Hepatocyte (in vitro differentiated cells): Measurements from ENCODE around the gene MAMSTR.
"Not testable (repeated sequence)": the region's sequence is repeated elsewhere in the genome, so short reads cannot be mapped to it uniquely, and the experiment has no call there.

Experiments used
- EZH2 ChIP-seq: fragments of 200-600 bp; sonication (generic); IDR thresholded peaks from 2 replicates; pipeline ENCODE4 v1.6.1; 2016; ENCODE audit warnings: antibody characterized with exemption, mild to moderate bottlenecking, borderline replicate concordance
- EZH2phosphoT487 ChIP-seq: fragments of 200-600 bp; sonication (generic); IDR thresholded peaks from one replicate; pipeline ENCODE4 v1.6.1; 2018; ENCODE audit warnings: antibody characterized with exemption, mild to moderate bottlenecking, low read depth, moderate library complexity; ENCODE audit not compliant: unreplicated experiment, severe bottlenecking
- TF ChIP-seq, protein P1 (sequence below): fragments of 200-600 bp; sonication (generic); IDR thresholded peaks from 2 replicates; pipeline ENCODE4 v1.5.1; 2016; ENCODE audit warnings: antibody characterized with exemption, mild to moderate bottlenecking; ENCODE audit not compliant: poor library complexity

DNA sequence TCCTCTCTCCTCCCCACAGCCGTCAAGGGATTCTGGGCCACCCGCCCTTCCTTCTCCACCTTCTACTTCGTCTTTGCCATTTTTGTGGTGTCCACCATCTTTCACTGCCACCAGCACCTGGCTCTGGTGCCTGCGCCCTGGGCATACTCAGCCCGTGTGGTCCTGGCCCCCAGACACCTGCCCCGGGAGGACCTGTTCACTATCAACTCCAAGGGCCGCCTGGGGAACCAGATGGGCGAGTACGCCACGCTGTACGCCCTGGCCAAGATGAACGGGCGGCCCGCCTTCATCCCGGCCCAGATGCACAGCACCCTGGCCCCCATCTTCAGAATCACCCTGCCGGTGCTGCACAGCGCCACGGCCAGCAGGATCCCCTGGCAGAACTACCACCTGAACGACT, 39.5 kb downstream of the MAMSTR start:
- not testable (repeated sequence) for TF ChIP-seq EZH2, EZH2phosphoT487
- TF ChIP-seq, protein P1, sequence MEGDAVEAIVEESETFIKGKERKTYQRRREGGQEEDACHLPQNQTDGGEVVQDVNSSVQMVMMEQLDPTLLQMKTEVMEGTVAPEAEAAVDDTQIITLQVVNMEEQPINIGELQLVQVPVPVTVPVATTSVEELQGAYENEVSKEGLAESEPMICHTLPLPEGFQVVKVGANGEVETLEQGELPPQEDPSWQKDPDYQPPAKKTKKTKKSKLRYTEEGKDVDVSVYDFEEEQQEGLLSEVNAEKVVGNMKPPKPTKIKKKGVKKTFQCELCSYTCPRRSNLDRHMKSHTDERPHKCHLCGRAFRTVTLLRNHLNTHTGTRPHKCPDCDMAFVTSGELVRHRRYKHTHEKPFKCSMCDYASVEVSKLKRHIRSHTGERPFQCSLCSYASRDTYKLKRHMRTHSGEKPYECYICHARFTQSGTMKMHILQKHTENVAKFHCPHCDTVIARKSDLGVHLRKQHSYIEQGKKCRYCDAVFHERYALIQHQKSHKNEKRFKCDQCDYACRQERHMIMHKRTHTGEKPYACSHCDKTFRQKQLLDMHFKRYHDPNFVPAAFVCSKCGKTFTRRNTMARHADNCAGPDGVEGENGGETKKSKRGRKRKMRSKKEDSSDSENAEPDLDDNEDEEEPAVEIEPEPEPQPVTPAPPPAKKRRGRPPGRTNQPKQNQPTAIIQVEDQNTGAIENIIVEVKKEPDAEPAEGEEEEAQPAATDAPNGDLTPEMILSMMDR = not testable (repeated sequence)
